NK-92 (cell line): Measurements from ENCODE around the gene RETNLB.

ENCODE experiments used
- DNase-seq: peaks from one replicate; lab custom pipeline; 2025; ENCODE audit not compliant: unreplicated experiment; lab: John Stamatoyannopoulos, UW

Gene RETNLB

DNA sequence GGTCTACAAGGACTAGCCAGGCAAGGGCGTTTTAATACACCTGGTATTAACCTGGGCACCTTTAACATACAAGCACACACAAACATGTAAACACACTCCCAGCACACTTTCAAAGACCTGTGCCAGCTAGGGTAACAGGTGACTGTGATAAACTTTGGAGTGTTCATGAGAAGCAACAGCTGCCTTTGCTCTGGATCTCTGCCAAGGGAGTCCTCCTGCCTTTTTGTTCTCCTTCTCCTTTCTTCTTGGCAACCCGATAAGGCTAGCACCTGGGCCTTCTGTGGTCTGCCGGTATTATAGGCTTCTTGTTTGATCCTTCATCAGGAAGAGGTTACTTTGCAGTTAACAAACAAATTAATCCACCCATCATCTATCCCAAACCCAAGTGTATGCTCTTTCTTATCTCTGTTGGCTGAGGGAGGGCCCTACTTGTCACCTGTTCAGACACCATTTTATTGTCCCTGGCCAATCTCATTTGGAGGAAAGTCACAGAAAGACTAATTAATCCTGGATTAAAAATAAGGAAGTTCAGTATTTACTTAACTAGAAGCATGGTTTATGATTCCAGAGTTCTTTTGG, at the start of gene RETNLB:
Gene RETNLB (minus strand): TSS at position 7 of the 579 bp plus-strand sequence. CDS start 225 bp downstream, outside the sequence.
- DNase-seq: no peak

GRCh38 chr3:108806316-108806715, 49.1 kb upstream of the RETNLB start:
- no peak for DNase-seq

DNA sequence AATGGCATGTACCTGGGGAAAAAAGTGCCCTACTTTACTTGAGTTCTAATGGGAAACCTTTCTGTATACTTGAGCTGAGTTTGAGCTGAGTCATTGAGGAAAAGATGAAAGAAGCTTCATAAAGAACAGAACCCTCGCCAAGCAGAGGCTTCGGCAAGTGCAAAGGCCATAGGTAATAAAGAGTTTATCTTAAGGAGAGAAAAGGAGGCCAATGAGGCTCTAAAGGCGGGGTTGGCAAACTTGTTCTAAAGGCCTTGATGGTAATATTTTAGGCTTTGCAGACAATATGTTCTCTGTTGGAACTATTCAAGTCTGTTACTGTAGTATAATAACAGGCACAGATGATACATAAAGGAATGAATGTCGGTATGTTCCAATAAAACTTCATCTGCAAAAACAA, 47.8 kb upstream of the RETNLB start:
- DNase-seq: no peak

GRCh38 chr3:108804437-108804836, 47.2 kb upstream of the RETNLB start:
- no peak for DNase-seq

GRCh38 chr3:108791473-108791872, 34.3 kb upstream of the RETNLB start:
- DNase-seq: no peak

DNA sequence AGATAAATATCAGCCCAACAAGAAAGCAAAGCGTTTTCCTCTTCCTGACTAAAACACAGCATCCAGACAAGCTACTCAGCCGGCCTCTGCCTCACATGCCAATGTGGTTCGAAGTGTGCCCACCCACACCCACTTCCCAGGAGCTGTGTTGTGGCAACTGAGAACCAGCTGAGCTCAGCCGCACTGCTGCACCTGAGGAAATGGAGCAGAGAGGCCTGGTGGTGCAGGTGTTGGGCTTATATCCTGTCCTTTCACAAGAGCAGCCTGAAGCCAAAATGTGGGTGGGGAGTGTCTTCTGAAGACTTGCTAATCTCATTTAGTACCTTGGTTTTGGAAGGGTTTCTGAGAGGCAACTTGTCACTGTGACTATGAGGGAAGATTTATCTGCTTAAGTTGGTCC, 23.0 kb upstream of the RETNLB start:
- DNase-seq: no peak

- no peak for DNase-seq
These were observed 22.3 kb upstream of the RETNLB start for GRCh38 chr3:108779496-108779895.

DNA sequence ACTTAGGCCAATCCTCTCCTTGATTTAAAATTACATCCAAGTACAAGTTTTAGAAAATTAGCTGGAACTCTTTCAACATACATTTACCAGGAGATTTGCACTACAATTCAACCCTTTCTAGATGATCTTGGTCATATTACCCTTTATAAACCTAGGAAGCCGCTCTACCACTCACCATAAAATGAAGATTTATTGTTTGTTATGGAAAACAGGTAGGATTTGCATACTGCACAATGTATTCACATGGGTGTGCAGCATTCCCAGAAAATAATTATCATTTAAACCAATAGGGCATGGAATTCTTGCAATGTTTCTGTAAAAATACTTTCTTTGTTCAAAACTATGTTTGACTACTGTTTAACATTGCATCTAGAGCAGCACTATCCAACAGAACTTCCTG, 18.4 kb upstream of the RETNLB start:
- DNase-seq: no peak

- no peak for DNase-seq
These were observed 10.0 kb upstream of the RETNLB start for GRCh38 chr3:108767253-108767652.

GRCh38 chr3:108755686-108756085, 1.5 kb downstream of the RETNLB start:
- no peak for DNase-seq

- DNase-seq: no peak
These were observed 12.4 kb downstream of the RETNLB start for GRCh38 chr3:108744762-108745161.

DNA sequence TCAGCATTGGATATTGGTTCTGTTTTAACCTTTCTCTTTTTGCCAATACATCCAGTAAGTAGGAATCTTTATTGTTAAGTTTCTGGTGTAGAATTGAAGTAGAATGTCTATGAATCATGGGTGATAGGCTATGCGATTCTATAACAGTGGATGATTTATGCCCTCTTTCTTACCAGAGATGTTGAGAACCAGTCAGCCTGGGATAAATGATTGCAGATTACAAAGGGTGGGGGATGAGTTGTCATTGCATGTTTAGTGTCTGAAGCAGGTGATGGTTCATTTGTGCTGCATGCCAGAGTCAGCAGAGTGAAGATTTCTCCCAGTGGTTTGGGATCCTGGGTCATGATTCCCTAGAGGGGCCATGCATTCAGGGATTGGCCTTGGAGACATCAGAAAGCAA, 14.3 kb downstream of the RETNLB start:
- DNase-seq: no peak

DNA sequence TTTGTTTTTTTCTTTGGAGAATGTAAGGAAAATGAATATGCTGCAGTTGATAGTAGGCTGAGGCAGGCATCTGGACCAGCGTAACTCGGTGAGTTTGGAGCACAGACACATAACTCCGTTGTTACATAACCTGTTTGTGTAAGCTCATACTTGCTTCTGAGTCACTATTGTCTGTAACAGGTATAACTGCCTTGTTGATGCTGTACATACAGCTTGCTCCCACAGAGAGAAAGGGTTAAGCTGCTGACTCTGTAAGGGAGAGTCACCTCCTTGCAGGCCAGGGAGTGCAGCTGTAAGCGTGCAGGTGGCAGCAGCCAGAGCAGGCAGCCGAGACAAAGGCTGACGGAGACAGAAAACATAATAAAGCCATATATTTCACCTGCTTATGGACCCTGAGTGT, 20.4 kb downstream of the RETNLB start:
- no peak for DNase-seq

- DNase-seq: no peak
These were observed 28.3 kb downstream of the RETNLB start for GRCh38 chr3:108728934-108729333.

GRCh38 chr3:108728105-108728504, 29.1 kb downstream of the RETNLB start:
- DNase-seq: no peak

- no peak for DNase-seq
These were observed 33.1 kb downstream of the RETNLB start for GRCh38 chr3:108724101-108724500.

DNA sequence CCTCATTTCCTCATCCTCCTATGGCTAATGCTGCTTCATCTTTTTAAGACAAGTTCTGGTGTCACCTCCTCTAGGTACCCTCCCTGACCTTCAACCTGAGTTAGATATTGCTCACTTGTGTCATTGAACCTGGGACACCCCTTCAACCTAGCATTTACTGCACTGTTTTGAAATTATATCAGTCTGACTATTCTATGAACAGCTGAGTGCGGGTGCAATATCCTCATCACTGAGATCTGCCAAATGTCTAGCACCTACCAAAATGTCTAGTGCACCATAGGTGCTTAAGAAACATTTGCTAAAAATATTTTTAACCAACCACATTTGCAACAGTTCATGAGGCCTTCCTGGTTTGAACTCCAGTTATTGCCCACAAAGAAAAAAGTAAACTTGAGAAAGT, 34.5 kb downstream of the RETNLB start:
- DNase-seq: no peak

- DNase-seq: no peak
These were observed 37.9 kb downstream of the RETNLB start for GRCh38 chr3:108719178-108719806.

DNA sequence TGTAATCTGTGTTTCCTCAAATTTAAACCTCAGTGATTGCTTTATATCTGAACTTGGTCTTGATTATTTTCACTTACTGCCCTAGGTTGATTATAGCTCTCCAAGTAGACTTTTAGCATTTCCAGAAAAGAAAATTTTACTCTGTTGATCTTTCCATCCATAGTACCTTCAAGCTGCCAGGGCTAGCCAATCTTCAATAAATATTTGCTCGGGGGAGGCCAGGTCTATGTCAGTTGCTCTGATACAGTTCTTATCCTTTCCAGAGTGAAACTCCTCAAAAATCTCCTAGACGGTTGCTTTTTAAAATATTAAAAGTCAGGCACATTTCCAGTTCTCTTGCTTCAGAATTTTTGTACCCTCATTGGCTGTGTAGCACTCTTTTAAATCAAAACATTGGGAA, 38.8 kb downstream of the RETNLB start:
- DNase-seq: no peak

DNA sequence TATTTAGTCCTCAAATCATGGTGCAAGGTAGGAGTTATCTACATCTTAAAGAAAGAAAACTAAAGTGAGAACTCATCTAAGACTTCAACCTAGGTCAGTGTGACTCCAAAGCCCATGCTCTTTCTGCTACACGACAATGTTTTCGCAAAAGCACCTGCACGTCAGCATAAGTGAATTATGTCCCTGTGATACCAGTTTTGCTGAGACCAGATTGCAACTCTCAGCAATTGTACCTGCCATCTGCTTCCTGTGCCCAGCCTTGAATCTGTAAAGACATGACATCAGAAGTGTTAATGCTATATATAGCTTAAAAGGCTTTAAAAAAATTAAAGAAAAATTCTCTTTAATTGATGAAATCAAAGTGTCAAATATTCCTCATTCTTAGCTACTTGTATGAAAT, 43.4 kb downstream of the RETNLB start:
- no peak for DNase-seq

GRCh38 chr3:108713009-108713516, 44.1 kb downstream of the RETNLB start:
- DNase-seq: no peak
